ENCODE data around the gene SLC24A3.

Gene SLC24A3

DNA sequence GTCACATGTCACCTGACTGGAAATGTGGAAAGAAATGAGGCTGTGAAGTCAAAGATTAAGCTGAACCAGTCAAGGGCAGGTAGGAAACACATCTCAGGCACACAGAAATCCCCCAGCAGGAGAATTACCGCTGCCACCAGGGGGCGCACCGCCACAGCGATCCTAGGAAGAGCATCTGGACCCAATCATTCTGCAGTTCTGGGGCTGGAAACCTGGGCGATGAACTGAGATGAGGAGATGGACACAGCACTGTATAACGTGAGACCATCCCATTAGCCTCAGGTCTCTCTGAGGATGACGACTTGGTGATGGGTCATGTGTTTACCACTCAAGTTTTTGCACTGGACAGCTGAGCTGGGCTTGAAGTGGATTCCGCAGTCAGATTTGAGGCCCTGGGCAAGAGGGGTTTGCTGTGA is 6.5 kb upstream of the SLC24A3 start:
- DNase-seq (ENCODE audit: low read depth): peak; percentile 44
- no peak overlapping the region for H3K4me3 ChIP-seq (replicated peaks; ENCODE audit: low read depth, low read length)
- TF ChIP-seq, protein P1, sequence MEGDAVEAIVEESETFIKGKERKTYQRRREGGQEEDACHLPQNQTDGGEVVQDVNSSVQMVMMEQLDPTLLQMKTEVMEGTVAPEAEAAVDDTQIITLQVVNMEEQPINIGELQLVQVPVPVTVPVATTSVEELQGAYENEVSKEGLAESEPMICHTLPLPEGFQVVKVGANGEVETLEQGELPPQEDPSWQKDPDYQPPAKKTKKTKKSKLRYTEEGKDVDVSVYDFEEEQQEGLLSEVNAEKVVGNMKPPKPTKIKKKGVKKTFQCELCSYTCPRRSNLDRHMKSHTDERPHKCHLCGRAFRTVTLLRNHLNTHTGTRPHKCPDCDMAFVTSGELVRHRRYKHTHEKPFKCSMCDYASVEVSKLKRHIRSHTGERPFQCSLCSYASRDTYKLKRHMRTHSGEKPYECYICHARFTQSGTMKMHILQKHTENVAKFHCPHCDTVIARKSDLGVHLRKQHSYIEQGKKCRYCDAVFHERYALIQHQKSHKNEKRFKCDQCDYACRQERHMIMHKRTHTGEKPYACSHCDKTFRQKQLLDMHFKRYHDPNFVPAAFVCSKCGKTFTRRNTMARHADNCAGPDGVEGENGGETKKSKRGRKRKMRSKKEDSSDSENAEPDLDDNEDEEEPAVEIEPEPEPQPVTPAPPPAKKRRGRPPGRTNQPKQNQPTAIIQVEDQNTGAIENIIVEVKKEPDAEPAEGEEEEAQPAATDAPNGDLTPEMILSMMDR (IDR thresholded peaks at IDR 0.05; ENCODE audit: low read length, missing control alignments): peak; percentile 85

DNA sequence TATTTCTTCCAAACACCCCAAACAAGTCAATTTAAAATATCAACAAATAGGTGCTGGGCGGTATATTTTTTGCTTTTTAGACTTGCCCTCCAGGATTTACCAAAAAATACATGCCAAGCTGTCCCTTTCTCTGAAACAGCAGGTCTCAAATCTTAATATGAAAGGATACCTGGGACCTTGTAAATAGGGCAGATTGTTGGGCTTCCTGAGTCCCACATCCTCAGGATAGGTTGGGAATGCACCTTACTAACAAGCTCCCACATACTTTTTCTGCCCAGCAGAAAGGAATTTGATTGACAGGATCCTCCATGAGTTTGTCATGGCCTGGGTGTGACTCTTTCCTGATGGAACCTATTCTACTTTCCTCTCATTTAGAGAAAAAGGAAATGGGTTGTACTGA is 4.9 kb upstream of the SLC24A3 start:
- no peak for DNase-seq (ENCODE audit: low read depth)
- H3K4me3 ChIP-seq (replicated peaks; ENCODE audit: low read depth, low read length): no peak overlapping the region
- TF ChIP-seq, protein P1 (IDR thresholded peaks at IDR 0.05; ENCODE audit: low read length, missing control alignments): no peak

DNA sequence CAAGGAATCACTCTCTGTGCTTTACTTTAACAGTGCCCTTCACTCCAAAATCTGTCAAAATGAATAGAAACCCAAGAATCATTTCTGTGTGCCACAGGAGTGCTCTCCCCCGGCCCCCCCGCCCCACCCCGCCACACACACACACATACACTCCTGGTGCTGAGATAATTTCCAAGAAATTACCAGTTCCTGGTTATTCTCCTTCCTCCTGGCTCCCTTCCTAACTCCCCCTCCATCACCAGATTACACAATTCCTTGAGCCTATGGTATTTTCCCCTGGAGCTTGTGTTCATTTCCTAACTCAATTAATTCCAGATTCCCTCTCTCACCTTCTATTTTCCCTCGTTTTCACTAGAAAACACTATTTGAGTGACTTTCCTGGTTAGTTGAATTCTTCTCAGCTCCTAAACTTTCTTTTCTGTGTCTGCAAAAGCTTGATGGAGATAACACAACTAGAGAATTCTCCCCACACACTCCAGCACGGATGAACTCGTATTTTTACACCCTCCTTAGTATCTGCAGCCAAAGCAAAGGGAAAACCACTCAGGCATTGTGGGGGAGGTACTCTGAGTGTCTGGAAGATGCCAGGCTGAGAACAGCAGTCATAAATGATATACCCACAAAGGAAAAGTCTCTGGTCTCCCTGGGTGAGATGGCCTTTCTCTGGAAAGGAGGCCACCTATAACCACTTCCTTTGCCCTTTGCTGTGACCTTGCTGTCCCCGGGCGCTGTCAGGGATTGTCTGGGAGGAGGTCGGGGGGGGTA is 1.9 kb upstream of the SLC24A3 start:
- no peak for DNase-seq (ENCODE audit: low read depth)
- H3K4me3 ChIP-seq (replicated peaks; ENCODE audit: low read depth, low read length): no peak overlapping the region
- TF ChIP-seq, protein P1 (IDR thresholded peaks at IDR 0.05; ENCODE audit: low read length, missing control alignments): no peak

DNA sequence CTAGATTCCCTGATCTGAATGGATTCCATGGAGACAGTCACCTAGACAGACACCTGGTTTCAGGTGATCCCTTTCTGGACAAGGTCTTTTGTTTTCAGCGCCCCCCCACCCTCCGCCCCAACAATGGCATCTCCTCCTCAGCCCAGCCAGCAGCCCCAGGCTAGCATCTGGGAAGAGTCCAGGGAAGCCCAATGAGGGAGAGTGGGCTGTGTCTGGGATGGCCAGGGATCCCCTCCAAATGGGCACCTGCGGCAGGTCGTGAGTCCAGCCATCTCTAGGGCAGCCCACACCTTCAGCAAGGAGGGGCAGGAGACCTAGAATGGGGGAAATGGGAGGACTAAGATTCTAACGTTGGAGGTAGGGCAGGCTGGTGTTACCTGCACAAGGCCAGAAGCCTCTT is 1.2 kb upstream of the SLC24A3 start:
- DNase-seq (ENCODE audit: low read depth): no peak
- no peak overlapping the region for H3K4me3 ChIP-seq (replicated peaks; ENCODE audit: low read depth, low read length)
- TF ChIP-seq, protein P1 (IDR thresholded peaks at IDR 0.05; ENCODE audit: low read length, missing control alignments): no peak

DNA sequence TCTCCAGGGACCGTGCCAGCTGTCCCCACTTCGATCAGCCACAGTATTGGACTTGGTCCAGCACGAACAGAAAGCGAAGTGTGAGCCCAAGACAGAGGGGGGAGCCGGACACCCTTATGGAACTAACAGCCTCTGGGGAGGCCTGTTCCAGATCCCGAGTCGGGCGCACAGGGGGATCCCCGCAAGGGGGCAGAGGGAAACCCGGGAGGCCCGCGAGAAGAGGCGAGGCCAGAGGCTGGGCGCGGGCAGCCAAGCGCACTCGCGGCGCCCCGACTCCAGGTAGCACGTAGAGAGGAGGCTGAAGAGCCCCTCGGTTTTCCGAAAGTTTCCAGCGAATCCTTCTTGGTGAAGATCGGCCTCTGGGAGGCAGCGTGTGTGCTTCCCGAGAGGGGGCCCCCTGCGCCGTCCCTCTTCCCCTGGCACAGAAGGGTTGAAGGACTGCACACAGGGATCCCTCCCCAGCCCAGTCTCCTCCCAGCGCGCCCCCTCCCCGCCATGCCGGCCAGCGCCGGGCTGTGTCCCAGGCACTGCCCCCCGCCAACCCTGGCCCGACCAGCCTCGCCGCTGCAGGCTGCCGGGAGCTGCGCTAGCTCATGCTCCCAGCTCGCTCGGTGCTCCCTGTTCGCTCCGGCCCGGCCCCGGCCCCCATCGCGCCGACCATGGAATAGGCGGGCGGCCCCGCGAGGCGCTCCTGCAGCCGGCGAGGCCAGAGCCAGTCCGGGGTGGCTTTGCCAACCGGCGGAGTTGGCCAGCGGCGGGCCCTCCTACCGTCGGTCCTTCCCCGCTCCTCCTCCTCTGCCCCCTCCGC is 577 bp upstream of the SLC24A3 start:
- no peak for DNase-seq (ENCODE audit: low read depth)
- TF ChIP-seq, protein P1 (IDR thresholded peaks at IDR 0.05; ENCODE audit: low read length, missing control alignments): no peak
- no peak overlapping the region for H3K4me3 ChIP-seq (replicated peaks; ENCODE audit: low read depth, low read length)

DNA sequence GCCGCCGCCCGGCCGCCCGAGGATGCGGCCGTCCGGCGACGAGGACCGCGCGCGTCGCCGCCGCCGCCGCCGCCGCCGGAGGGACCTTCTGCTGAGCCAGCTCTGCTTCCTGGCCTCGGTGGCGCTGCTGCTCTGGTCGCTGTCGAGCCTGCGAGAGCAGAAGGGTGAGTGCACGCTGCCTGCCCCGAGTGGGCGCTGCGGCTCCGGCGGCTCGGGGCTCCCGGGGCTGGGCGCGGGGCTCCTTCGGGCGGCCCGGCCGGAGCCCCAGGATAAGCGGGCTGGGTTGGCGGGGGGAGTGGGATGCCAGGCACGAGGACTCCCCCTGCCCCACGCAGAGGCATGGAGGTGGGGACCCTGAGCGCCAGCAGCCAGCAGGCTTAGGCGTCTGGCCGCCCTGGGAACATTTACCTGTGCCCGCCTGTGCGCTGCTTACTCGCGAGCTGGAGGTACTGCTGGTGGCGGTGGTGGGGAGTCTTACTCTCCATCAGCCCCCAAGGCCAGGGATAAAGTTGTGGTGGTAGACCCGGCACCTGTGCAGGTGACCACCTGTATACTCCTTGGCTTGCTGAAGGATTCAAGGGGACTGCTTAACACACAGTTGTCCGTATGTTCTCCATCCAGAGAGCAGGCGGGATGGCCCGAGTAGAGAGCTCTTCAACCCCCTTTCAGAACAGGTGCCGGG is 520 bp downstream of the SLC24A3 start:
- no peak overlapping the region for H3K4me3 ChIP-seq (replicated peaks; ENCODE audit: low read depth, low read length)
- TF ChIP-seq, protein P1 (IDR thresholded peaks at IDR 0.05; ENCODE audit: low read length, missing control alignments): no peak
- DNase-seq (ENCODE audit: low read depth): peak; percentile 8

All from fibroblast of pulmonary artery (primary cell).